Measurements from ENCODE around the gene CD48.

The CD48 gene

GRCh38 chr1:160741612-160742348, 30.2 kb upstream of the CD48 start:
- no peak for FAIRE-seq
- no peak for TF ChIP-seq CTCF (IDR thresholded peaks at IDR 0.05; ENCODE audit: insufficient read depth, missing control alignments)
- DNase-seq (ENCODE audit: insufficient read length, low spot score): no peak

DNA sequence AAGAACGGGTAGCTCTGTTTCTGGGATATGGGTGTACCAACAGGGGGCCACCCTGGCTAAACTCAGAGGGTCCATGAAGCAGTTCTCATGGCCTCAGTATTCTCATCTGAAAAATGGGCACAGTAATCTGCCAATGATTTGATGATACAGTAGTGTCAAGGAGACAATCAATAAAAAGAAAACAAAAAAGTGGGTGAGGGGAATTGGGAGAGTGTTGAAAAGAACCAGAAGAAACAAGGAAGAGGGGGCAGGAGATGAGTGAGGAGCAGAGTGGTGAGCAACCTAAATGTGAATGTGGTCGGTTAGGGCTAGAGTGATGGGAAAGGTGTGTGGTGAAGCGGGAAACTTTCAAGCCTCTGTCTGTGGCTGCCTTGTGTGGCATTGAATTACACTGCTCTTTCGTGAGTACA, 29.5 kb upstream of the CD48 start:
- no peak for TF ChIP-seq CTCF (IDR thresholded peaks at IDR 0.05; ENCODE audit: insufficient read depth, missing control alignments)
- DNase-seq (ENCODE audit: insufficient read length, low spot score): no peak
- no peak for FAIRE-seq

- no peak for TF ChIP-seq CTCF (IDR thresholded peaks at IDR 0.05; ENCODE audit: insufficient read depth, missing control alignments)
- DNase-seq (ENCODE audit: insufficient read length, low spot score): no peak
- FAIRE-seq: no peak
Observed at GRCh38 chr1:160740133-160740688, 28.6 kb upstream of the CD48 start.

GRCh38 chr1:160739098-160739511, 27.5 kb upstream of the CD48 start, which contains the start of gene SLAMF7:
Gene SLAMF7 (plus strand): TSS chr1:160739247. CDS start chr1:160739302, 55 bp downstream.
- no peak for TF ChIP-seq CTCF (IDR thresholded peaks at IDR 0.05; ENCODE audit: insufficient read depth, missing control alignments)
- FAIRE-seq (no peak), DNase-seq (ENCODE audit: insufficient read length, low spot score) (no peak)

DNA sequence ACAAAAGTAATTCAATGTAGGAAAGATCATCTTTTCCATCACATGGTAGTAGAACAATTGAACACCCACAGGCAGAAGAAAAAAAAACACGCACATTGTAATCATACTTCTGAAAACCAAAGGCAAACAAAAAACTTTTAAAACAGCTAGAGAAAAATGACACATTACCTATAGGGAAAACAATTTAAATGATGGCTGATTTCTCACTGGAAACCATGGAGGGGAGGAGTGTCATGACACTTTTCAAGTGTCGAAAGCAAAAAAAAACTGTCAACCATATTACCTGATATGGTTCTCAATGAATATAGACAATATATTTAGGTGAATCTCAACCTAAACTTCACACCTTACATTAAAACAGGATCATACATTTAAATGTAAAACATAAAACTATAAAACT, 26.6 kb upstream of the CD48 start:
- no peak for TF ChIP-seq CTCF (IDR thresholded peaks at IDR 0.05; ENCODE audit: insufficient read depth, missing control alignments)
- no peak for FAIRE-seq
- no peak for DNase-seq (ENCODE audit: insufficient read length, low spot score)

DNA sequence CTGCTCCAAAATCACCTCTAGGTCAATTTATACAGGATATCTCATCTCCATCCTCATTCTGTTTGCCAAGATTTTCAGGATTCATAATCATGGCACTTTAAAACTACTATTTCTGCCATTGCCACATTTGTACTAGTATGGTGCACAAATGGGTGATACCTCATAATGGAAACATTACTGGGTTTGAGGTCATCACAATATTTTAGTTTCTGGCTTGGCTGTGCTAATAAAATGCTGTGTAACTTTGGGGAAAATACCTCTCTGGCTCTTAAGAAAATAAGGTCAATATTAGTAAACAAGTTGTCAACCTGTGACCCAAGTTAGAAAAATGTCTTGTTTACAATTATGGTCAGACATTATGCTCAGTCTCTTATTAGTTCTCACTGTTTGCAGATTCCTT, 22.7 kb upstream of the CD48 start:
- FAIRE-seq: no peak
- no peak for TF ChIP-seq CTCF (IDR thresholded peaks at IDR 0.05; ENCODE audit: insufficient read depth, missing control alignments)

GRCh38 chr1:160733898-160734297, 22.3 kb upstream of the CD48 start:
- TF ChIP-seq CTCF (IDR thresholded peaks at IDR 0.05; ENCODE audit: insufficient read depth, missing control alignments): no peak
- FAIRE-seq (no peak), DNase-seq (ENCODE audit: insufficient read length, low spot score) (no peak)

More for the DNA sequence above, 22.7 kb upstream of the CD48 start:
- DNase-seq (ENCODE audit: insufficient read length, low spot score): no peak
